ENCODE data around the gene RNLS.

The RNLS gene

DNA sequence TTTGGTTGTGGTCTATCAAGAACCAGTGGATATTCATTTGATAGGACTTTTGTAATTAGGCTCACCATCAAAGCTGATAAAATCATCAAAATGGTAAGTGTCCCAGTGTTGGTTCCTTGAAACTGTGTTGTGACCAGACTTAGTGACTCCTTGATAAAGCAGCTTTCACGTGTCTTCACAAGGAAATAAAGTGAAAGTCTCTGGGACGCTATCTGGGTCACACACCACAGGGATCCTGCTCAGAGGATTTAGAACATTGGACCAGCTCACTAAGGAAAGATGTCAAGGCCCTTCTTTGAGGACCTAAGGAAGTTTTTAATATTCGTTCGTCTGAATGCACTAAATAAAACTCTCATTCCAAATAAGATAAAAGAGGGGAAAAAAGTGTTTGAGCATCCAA is 193.1 kb downstream of the RNLS start:
- TF ChIP-seq, protein P1, sequence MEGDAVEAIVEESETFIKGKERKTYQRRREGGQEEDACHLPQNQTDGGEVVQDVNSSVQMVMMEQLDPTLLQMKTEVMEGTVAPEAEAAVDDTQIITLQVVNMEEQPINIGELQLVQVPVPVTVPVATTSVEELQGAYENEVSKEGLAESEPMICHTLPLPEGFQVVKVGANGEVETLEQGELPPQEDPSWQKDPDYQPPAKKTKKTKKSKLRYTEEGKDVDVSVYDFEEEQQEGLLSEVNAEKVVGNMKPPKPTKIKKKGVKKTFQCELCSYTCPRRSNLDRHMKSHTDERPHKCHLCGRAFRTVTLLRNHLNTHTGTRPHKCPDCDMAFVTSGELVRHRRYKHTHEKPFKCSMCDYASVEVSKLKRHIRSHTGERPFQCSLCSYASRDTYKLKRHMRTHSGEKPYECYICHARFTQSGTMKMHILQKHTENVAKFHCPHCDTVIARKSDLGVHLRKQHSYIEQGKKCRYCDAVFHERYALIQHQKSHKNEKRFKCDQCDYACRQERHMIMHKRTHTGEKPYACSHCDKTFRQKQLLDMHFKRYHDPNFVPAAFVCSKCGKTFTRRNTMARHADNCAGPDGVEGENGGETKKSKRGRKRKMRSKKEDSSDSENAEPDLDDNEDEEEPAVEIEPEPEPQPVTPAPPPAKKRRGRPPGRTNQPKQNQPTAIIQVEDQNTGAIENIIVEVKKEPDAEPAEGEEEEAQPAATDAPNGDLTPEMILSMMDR (IDR thresholded peaks at IDR 0.05; ENCODE audit: control insufficient read depth, insufficient read depth, low read depth, low read length, missing control alignments) = no peak

DNA sequence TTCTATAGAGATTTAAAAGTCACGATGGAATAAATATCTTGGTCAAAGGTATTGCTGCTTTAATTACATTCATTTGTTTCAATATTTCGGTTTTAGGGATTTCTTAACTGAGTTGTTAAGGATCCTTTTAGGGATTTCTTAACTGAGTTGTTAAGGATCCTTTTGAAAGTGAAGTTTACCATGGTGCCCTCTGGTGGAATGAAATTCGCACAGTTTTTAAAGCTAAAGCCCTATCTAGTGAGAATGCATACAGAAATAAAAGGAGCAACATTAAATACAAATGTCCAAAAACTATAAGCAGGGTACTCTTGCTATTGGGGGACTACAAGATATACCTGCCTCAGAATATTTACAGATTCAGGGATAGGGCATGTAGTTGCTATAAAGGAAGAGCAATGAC is 193.7 kb downstream of the RNLS start:
- no peak for DNase-seq (ENCODE audit: low read depth)
- no peak overlapping the region for H3K4me3 ChIP-seq (ENCODE audit: control insufficient read depth, low read depth, low read length)

More for the DNA sequence above, 193.1 kb downstream of the RNLS start:
- DNase-seq (ENCODE audit: low read depth) = no peak
- no peak overlapping the region for H3K4me3 ChIP-seq (ENCODE audit: control insufficient read depth, low read depth, low read length)

DNA sequence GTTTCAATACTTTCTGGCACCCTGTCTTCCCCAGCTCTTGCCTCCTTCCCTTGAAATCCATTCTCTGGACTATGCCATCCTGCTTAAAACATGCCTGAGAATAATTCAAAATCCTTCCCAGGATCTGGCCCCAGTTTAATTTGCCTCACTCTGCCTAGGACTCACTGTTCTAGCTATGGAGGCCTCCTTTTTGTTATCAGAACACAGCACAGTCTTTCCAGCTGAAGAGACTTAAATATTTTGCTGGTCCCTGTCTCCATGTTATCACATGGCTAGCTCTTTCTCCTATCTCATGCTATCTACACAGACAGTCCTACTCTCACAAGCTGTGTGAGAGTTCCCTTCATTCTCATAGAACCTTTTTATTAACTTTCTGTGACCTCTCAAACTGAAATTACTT is 194.8 kb downstream of the RNLS start:
- TF ChIP-seq, protein P1 (IDR thresholded peaks at IDR 0.05; ENCODE audit: control insufficient read depth, insufficient read depth, low read depth, low read length, missing control alignments) = no peak
- no peak for DNase-seq (ENCODE audit: low read depth)
- H3K4me3 ChIP-seq (ENCODE audit: control insufficient read depth, low read depth, low read length) = no peak overlapping the region

More for the DNA sequence above, 193.7 kb downstream of the RNLS start:
- TF ChIP-seq, protein P1 (IDR thresholded peaks at IDR 0.05; ENCODE audit: control insufficient read depth, insufficient read depth, low read depth, low read length, missing control alignments) = peak; percentile 58

DNA sequence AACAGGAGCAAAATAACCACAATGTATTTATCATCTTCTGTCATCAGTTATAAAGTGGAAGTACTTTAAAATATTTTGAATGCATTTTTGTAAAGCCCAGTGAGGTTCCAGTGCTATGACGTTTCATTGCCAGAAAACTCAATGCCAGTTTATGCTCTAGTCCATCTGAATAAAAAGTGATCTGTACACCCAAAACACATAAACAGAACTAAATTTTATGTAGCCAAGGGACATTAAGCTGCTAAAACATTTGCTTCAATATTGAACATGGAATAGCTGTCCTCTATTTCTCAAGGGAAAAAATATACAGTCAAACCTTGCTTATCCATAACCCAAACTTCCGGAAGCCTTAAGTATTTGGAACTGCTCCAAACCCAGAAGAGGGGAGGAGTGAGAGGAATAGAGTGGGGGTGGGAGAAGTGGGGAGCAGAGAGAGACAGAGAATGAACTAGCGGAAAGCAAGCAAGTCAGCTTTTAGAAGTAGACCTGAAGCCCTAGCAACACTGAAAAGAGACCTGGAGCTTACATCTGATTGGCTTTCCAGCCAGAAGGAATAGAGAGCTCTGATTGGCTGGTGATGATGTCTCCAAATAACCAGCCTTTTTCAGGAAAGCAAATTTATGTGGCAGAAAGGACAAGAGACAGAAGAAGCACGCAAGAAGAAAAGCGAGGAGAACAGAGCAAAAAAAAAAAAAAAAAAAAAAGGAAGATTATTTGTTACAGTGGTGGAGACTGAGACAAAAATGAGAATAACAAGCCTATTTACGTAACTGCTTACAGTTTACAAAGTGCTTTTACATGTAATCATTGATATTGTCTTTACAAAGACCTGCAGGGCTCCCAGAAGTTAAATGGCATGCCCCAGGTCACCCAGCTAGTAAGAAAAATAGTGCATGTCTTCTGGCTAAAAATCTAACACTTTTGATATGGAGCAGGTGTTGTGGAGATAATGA is 196.0 kb downstream of the RNLS start:
- TF ChIP-seq, protein P1 (IDR thresholded peaks at IDR 0.05; ENCODE audit: control insufficient read depth, insufficient read depth, low read depth, low read length, missing control alignments) = no peak
- H3K4me3 ChIP-seq (ENCODE audit: control insufficient read depth, low read depth, low read length) = no peak overlapping the region
- DNase-seq (ENCODE audit: low read depth) = no peak

DNA sequence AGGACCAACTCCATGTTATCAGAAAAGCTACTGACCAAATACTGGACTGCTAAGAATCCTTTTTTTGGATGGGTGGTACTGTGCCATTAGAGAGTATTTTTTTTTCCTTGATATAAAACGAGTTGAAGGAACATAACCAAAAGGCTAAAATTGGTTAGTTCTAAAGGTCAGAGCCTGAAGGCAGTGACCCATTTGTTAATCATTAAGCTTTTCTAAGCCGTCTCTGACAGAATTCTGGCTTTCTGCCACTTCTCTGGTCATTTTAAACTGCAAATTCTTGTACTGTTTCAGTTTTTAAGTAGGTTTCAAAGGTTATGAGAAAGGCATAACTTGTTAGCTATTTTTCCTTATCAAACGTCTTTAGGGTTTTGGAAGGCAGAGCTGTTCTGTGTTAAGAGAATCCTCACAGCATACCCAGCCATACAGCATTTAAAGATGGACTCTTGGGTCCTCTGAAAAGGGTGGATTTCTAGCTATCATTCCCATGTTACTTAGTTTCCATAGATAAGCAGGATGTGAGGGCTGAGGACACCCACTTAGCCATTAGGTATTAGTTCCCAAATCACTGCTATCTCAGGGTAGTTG is 196.8 kb downstream of the RNLS start:
- TF ChIP-seq, protein P1 (IDR thresholded peaks at IDR 0.05; ENCODE audit: control insufficient read depth, insufficient read depth, low read depth, low read length, missing control alignments) = no peak
- no peak for DNase-seq (ENCODE audit: low read depth)
- no peak overlapping the region for H3K4me3 ChIP-seq (ENCODE audit: control insufficient read depth, low read depth, low read length)

DNA sequence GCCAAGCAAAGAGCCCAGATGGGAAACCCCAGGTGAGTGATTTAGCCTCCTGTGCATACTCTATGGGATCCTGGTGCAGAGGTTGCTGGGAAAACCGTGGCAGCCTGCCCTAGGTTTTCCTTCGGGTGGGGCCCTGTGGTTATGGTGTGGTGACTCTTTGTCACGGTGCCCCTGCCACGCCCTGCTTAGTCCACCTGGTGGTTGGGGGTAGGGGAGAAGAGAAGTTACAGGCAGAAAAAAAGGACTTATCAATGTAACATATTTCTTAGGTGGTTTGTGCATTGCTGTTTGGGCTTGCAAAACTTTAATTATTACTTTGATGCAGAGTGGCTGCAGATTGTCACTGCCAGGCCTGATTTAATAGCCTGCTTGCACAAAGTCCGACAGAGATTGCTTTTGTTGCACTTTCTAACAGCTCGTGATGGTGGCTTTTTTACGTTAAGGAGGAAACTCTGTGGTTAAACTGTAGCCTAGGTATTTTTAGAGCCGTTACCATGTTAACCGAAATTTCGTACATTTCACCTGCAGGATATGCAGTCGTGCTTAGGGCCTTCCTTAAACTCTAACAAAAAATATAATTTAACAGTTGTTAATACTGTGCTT is 197.4 kb downstream of the RNLS start:
- no peak for DNase-seq (ENCODE audit: low read depth)
- H3K4me3 ChIP-seq (ENCODE audit: control insufficient read depth, low read depth, low read length) = no peak overlapping the region
- TF ChIP-seq, protein P1 (IDR thresholded peaks at IDR 0.05; ENCODE audit: control insufficient read depth, insufficient read depth, low read depth, low read length, missing control alignments) = no peak

Measured in AG09309 (cell line).